HG02943 (cell line): ENCODE measurements around the gene VPS26B.
"Not testable (repeated sequence)": the region's sequence is repeated elsewhere in the genome, so short reads cannot be mapped to it uniquely, and the experiment has no call there.

Experiments used
- ATAC-seq: cut with Tn5 transposase; IDR thresholded peaks from one replicate; pipeline ENCODE4 v1.9.1; 2021; ENCODE audit warnings: mild to moderate bottlenecking, low read depth, moderate library complexity; ENCODE audit not compliant: unreplicated experiment

The VPS26B gene

DNA sequence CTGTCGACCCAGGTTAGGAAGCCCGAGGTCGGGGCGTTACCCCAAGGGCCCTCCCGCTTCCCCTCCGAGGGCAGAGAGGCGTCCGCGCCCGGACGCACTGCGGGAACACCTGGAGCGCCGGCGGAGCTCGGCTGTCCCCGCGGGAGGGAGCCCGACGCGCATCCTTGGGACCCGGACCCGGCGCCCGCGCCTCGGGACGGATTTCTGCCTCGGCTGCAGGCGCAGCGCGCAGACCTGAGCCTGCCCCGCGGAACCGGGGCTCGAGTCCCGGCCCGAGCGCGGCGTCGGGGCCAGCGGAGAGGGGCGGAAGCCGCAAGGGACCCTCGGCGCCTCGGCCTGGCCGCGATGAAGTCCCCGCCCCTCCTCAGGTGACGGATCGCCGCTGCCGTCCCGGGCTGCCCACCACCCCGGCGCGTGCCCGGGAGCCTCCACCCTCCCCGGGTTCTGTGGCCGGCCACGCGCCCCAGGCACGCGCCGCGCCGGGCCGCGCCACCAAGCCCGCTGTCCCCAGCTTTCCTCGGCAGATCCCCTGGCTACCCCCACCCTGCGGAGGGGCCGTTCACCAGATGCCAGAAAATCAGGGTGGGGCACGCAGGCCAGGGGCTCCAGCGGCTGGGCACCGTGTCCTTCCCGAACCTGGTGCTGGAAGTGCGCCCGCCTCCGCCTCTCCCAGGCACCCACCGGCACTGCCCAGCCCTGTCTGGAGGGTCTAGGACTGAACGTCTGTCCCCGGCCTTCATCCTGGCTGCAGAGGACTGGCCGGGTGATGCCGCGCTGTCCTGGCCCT, 52.1 kb downstream of the VPS26B start:
- no peak for ATAC-seq

DNA sequence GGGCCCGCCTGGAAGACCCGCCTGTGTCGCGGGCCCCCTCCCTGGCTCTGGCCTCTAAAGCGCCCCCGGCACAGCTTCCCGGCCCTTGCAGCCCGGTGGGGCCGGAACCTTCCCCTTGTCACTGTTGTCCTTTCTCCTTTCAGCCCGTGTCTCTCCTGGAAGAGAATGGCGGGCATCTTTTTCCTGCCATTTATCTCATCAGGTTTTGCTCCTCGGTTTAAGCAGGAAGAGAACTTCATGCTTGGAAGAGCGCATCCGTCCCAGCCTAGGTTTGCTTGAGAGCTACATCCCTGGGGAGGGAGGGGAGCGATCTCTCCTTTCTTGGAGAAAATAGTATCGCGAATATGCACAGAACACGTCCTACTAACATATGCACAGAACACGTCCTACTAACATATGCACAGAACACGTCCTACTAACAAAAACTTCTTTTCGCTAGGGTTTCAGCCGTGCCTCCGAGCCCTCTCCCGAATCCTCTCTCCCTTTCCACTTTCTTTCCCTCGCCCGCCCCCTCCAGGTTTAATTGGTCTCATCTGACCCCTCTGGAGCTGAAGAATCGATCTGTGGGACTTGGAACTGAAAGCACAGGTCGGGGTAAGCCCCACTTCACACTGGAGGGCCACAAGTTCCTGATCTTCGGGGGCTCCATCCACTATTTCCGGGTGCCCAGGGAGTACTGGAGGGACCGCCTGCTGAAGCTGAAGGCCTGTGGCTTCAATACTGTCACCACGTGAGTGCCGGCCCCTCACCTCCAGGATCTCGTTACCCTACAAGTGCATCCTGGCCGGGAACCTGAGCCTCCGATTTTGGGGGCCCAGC, 52.9 kb downstream of the VPS26B start:
- no peak for ATAC-seq

DNA sequence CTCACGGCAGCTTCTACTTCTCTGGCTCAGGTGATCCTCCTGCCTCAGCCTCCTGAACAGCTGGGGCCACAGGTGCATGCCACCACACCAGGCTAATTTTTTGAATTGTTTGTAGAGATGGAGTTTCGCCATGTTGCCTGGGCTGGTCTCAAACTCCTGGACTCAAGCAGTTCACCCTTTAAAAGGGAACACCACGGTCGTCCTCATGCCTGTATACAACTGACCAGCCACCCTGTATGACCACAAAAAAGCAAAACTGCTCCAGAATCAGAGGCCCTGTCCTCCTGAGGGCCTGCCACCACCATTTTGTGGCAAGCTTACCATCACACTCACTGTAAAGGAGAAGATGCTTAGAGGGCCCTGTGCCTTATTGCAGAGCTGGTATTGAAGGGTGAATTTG, 53.9 kb downstream of the VPS26B start:
- no peak for ATAC-seq

DNA sequence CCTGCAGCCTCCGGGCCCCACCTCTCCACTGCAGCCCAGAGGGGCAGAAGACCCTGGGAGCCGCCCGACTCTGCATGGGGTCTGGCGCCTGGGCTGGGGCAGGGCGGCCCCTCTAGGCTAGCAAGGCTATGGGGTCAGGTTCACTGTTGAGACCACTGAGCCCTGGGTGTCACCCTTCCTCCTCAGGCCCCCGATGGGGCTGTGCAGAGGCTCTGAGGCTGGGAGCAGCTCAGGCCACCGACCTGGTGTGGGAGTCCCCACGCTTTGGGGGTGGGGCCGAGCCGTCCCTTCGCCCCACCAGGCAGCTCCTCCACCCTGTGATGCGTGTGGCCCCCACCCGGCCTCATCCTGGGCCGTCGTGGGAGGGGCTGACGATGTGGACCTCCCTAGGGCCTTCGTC, 57.2 kb downstream of the VPS26B start:
- not testable (repeated sequence) for ATAC-seq

DNA sequence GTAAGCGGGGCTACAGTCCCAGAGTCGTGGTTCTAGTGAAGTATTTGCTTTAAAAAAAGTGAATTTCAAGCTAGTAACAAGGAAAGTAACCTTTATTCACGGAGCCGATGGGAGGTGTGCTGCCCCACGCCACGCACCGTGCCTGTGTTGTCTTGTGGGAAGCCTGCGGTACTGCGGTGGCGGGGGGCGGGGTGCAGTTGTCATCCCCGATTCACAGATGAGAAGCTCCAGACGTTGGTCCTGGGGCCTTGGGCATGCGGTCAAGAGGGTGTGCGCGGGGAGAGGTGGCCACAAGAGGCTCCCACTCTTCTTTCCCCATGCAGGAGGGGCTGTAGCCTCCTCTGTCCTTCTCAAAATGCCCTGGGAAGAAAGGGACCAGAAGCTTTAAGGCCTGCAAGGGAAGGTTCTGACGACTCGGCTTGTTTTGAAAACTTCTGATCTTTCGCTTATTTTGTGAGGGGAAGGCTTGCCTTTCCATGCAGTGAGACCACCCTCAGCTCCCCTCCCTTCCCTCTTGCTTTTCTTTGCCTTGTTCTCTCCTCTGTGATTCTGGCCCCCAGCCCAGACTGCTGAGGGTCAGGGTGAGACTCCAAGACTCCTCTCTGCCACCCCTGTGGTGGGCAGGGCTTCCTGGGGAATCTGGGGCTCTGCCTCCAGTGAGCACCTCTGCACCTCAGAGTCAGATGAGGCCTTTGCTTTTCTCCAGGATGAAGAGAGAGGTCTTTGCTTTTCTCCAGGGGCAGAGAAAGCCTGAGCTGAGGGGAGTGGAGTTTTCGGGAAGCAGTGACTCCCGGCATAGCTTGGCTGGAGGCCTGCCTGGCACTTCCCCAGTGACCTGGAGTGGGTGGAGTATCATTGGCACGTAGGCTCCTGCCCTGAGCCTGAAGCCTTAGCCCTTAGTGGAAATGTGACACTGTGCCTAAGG, 57.9 kb downstream of the VPS26B start:
- ATAC-seq = no peak

DNA sequence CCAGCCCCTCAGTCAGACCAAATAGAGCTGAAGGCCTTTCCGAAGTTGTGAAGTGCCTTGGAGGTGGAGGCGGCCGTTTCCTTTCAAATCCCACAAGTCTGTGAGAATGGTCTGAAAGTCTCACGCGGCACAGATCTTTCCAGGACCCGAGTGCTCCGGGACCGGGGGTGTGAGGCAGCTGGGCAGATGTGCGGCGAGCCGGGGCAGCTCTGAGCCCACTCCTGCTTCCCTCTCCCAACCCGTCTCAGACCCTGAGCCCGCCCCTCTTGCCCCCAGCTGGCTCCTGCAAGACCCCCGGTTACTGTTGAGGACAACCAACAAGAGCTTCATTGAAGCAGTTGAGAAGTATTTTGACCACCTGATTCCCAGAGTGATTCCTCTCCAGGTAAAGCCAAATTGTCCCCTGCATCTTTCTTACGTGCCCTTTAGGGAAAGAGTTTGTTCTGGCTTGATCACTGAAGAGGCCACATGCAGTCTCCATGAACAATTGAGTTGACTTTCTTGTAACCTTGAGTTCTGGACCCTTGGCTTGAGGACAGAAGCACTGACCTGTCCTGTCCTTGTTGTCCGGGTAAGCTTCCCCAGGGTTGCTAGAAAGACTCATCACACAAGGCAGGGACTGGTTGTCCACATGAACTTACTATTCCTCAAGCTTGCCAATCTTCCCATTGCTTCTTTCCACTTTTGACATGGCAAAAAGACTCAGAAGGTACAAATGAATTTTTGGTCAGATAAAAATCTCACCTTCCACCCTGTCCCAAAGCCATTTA, 59.2 kb downstream of the VPS26B start:
- no peak for ATAC-seq

DNA sequence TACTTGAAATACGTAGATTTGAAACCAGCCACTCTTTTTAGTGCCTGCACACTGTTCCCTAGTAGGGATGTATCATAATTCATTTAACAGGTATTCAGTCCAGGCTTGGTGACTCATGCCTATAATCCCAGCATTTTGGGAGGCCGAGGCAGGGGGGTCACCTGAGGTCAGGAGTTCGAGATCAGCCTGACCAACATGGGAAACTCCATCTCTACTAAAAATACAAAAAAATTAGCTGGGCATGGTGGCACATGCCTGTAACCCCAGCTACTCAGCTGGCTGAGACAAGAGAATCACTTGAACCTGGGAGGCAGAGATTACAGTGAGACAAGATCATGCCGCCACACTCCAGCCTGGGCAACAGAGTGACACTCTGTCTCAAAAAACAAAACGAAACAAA, 59.9 kb downstream of the VPS26B start:
- ATAC-seq = not testable (repeated sequence)

DNA sequence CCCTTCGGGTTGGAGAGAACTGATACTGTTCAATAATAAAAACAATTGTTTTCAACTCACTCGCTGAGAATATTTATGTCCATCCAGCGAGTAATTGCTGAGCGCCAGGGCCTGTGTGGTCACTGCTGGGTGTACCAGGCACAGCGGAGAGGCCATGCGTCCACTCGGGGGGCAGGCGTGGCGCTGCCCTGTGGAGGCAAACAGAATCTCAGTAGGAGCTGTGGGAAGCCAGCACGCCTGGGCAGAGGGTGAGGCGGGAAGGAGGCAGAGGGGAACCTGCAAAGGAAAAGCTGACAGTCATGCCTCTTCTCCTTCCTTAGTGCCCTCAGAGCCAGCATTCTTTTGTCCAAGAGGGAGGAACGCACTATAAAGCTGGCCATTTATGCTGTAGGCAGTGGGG, 63.1 kb downstream of the VPS26B start:
- ATAC-seq = no peak

DNA sequence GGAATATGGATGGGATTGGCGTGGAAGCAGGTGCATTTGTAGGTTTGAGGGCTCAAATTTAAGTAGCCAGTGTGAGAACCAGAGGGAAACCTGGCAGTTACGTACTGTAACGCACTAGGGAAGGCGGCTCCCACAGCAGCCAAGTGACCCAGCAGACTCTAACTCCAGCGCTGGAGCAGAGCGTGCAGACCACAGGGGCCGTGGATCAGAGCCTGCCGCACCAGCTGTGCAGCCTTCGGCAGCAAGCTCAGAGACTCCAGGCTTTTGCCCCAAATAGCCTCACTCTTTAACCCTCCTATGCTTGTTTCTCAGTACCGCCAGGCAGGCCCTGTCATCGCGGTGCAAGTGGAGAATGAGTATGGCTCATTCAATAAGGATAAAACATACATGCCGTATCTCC, 64.0 kb downstream of the VPS26B start:
- ATAC-seq = no peak

DNA sequence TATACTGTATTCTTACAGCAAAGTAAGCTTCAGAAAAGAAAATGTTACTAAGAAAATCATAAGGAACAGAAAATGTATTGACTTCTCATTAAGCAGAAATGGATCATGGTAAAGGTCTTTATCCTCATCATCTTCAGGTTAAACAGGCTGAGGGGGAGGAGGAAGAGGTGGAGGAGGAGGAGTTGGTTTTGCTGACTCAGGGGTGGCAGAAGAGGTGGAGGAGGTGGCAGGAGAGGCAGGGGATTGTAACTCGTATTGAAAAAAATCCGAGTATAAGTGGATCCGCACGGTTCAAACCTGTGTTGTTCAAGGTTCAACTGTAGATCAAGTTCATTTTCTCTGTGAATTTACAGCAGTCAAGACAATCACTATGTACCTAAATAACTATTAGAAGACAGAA, 64.7 kb downstream of the VPS26B start:
- no peak for ATAC-seq

DNA sequence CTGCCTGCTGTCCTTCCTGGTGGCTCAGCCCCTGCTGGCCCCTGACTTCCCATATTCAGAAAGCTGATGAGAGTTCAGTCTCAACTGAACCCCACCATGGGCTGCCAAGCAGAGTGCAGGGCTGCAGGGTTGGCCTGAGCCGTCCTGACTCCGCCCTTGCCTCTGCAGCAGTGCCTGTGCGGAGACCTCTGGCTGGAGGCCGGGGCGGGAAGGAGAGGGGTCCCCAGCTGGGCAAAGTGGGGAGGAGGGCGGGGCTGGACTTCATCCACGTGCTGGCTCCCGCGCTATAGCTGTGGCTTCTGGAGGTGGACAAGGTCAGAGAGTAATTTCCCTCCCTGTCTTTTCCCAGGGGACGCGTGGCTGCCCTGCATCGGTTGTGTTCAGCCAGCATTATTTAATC, 65.3 kb downstream of the VPS26B start:
- ATAC-seq = no peak

DNA sequence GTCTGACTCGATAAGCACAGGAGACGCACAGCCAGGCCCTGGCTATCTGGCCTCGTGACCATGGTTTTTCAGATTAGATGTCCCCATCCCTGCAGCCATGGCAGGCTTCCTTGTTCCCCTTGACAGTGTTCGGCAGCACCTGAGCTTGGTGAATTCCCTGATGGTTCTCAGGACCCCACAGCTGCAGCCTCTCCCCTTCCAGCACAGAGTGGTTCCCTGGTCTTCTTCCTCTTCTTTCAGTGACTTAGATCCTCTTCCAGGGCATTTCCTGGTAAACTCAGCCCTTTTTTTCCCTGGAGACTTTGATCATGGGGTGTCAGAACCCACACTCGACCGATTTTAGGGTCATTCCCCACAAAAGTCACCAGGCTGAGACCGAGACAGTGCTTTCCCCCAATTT, 66.2 kb downstream of the VPS26B start:
- no peak for ATAC-seq

DNA sequence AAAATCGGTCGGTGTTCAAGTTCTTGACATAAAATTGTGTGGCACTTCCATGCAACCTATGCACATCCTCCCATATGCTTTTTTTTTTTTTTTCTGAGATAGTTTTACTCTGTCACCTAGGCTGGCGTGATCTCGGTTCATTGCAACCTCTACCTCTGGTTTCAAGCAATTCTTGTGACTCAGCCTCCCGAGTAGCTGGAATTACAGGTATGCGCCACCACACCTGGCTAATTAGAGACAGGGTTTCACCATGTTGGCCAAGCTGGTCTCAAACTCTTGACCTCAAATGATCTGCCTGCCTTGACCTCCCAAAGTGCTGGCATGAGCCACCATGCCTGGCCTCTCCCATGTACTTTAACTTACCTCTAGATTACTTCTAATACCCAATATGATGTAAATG, 66.7 kb downstream of the VPS26B start:
- ATAC-seq = no peak

DNA sequence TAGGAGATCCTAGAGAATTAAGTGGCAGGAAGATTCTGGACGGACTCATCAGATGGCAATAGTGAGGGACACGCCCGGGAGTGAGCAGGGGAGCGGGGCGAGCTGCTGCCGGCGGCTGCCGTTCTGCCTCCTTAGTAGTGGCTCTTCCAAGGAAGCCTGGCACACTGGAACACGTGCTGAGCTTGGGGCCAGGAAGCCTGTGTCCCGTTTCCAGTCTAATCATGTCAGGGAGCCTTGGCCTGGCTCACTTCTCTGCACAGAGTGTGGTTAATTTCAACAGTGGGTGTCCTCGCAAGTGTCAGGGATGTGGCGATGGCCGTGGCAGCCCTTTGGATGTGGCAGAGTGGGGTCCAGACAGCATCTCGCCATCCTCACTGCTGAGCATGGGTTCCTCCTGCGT, 68.2 kb downstream of the VPS26B start:
- ATAC-seq = no peak

DNA sequence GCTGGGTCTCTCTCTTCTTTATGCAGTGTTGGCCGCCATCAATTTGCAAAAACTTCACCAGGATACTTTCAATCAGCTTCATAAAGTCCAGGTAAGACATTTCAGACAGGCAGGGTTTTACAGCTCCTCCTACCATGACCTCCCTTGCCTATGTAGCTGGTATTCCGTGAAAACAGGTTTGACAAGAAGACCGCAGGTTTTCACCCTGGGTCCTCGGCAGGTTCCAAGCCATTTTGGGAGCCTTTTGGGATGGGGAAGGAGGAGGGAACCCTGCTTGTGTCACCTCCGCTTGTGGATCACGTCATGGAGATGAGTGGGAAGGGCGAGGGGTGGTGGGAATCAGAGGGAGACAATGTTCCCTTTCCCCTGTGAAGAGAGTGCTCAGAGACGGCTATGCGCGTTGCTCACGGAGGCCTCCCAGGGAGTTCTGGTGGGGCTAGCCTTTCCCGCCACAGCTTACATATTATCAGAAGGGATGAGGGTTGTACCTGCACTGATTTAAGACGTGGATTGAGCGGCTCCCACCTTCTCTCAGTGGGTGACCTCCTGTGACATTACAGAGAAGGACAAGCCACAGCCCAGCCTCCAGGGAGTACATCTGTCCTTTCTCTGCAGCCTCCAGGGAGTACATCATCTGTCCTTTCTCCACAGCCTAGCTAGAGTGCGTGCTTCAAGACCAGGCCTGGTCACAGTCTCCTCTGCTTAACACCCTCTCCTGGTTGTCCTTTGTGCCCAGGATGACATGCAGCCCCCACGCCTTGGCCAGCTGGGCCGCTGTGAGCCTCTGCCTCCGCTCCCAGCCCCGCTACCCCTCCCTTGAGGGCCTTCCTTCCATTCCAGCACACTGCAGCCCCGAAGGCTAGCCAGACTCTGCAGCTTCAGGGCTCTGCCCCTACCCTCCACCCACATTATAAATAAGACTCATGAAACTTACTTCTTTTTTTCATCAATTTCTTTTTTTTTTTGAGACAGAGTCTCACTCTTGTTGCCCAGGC, 68.9 kb downstream of the VPS26B start:
- ATAC-seq = no peak

DNA sequence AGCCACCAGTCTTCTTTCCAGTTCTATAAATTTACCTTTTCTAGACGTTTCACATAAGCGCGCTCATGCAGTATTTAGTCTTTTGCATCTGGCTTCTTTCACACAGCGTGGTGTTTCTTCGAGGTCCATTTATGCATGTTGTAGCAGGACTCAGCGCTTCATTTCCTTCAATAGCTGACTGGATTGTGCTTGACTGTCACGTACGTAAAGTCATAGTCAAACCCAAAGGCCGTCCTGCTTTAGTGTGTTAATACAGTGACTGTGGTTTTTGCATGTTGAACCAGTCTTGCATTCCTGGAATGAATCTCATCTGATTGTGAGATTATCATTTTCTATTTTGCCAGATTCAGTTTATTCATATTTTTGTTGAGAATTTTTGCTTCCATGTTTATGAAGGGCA, 70.2 kb downstream of the VPS26B start:
- ATAC-seq = no peak
